Activated CD4-positive, alpha-beta memory T cell treated with anti-CD3 and anti-CD28 coated beads for 36 hours (primary cell): ENCODE data around the gene ANKRD6. TPM values are rescaled to one million over a fixed set of nuclear protein-coding genes. Genes with fewer than 3 reads are reported as not detected.

ENCODE experiments used
- CTCF ChIA-PET: fragments of 350-600 bp; sonication (Branson Sonifier 250); formaldehyde crosslinking; loops from one replicate; lab custom pipeline; 2021; ENCODE audit warnings: antibody characterized with exemption, inconsistent platforms; lab: Charles Lee
- POLR2A ChIA-PET: fragments of 350-600 bp; sonication (Branson Sonifier 250); formaldehyde crosslinking; loops from one replicate; lab custom pipeline; 2021; ENCODE audit warnings: antibody characterized with exemption; lab: Charles Lee
- DNase-seq: peaks from one replicate; pipeline ENCODE4 v3.0.0-alpha.2; 2020
- H3K27ac Mint-ChIP-seq: one replicate; pipeline ENCODE4 v1.8.0; 2021; ENCODE audit warnings: mixed read lengths
- H3K27me3 Mint-ChIP-seq: one replicate; pipeline ENCODE4 v1.8.0; 2021; ENCODE audit warnings: mixed read lengths
- H3K36me3 Mint-ChIP-seq: one replicate; pipeline ENCODE4 v1.8.0; 2021; ENCODE audit warnings: mixed read lengths
- H3K4me1 Mint-ChIP-seq: one replicate; pipeline ENCODE4 v1.8.0; 2021; ENCODE audit warnings: low read depth, mixed read lengths
- H3K4me3 Mint-ChIP-seq: one replicate; pipeline ENCODE4 v1.8.0; 2021; ENCODE audit warnings: mild to moderate bottlenecking, mixed read lengths
- H3K9me3 Mint-ChIP-seq: one replicate; pipeline ENCODE4 v1.8.0; 2021; ENCODE audit warnings: mixed read lengths
- intact Hi-C: fragments of 100-400 bp; cut with micrococcal nuclease; formaldehyde crosslinking; loops from one replicate; pipeline ENCODE4 v1.15.1; 2023
- total RNA-seq, 2 experiments: library from RNA; stranded (reverse); gene quantifications; one replicate each; pipeline ENCODE4 v1.2.3, GENCODE V29; 2021

Gene ANKRD6
- total RNA-seq, 2 experiments from 2014 or later = 3.1 to 4.0 TPM

DNA sequence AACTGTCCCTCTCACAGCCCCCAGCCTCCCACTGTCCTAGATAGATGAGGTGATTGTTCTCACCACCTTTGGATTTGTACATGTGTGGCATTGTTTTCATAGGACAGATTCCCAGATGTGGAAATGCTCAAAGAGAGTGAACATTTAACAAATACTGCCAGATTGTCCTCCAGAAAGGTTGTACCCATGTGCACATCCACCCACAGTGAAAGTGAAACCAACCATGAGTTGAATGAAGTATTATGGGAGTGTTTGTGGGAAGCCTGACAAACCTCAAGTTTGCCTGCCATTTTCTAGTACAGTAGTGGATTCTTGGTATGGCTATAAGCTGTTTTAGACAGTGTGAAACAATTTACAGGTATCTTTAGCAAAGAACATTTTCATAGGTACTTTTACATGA lies 42.7 kb downstream of the ANKRD6 start:
- H3K36me3 Mint-ChIP-seq = no peaks in the 10 kb centered on the region
- H3K27ac Mint-ChIP-seq = no peak overlapping the region
- CTCF ChIA-PET = interaction anchor here (1.0 kb wide), 1 partner anchor 14 kb away, joined by 3 read pairs; no protein-coding TSS in a partner anchor
- no peaks in the 10 kb centered on the region for H3K9me3 Mint-ChIP-seq
- DNase-seq = peak; percentile 37
- H3K27me3 Mint-ChIP-seq = no peaks in the 10 kb centered on the region
- H3K4me1 Mint-ChIP-seq = peaks cover 20% of the 10 kb centered on the region
- intact Hi-C loops = no loop called here
- H3K4me3 Mint-ChIP-seq = no peak overlapping the region
- POLR2A ChIA-PET = no interaction called here

DNA sequence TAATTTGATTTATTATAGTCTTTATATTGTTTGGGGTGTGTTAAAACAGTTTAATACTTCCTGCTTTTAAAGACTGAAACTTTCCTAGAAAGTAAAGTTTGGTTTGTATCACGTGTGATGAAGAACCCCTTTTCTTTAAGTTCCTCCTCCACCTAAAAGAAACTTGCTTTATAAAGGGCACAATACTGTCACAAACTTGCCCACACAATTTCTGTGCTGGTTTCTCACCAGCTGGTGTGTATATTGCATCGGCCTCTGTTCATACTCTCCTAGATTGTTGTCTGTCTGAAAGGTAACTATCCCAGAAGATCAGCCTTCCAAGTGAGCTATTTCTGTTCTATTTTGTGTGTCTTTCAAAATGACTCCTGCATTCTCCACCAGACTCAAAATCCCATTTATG lies 46.9 kb downstream of the ANKRD6 start:
- CTCF ChIA-PET = no interaction called here
- intact Hi-C loops = no loop called here
- no peak for DNase-seq
- Mint-ChIP-seq H3K27me3 (peaks cover 2% of the 10 kb centered on the region), H3K27ac (no peak overlapping the region), H3K36me3 (no peaks in the 10 kb centered on the region), H3K4me1 (peaks cover 9% of the 10 kb centered on the region), H3K9me3 (no peaks in the 10 kb centered on the region), H3K4me3 (no peak overlapping the region)
- POLR2A ChIA-PET = no interaction called here

DNA sequence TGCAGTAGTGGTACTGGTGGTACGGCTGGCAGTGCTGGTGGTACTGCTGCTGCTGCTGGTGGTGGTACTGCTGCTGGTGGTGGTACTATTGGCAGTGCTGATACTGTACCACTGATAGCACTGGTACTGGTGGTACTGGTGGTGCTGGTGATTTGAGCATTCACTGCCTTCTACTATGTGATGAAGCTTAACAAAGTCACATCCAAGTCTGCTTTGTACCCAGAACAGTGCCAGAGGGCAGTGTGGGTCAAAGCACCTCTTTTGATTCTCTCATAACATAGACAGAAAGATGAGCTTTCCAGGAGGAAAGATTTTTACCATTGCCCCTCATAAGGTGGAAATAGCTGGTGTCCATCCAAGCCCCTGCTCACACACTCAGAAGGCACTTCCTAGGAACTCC lies 48.7 kb downstream of the ANKRD6 start:
- no peak for DNase-seq
- ChIA-PET CTCF (interaction anchor here (1.2 kb wide), 1 partner anchor 29 kb away, joined by 3 read pairs; no protein-coding TSS in a partner anchor), POLR2A (no interaction called here)
- intact Hi-C loops = no loop called here
- H3K9me3 Mint-ChIP-seq = no peaks in the 10 kb centered on the region
- no peak overlapping the region for H3K27ac Mint-ChIP-seq
- H3K27me3 Mint-ChIP-seq = peaks cover 2% of the 10 kb centered on the region
- no peaks in the 10 kb centered on the region for H3K36me3 Mint-ChIP-seq
- H3K4me1 Mint-ChIP-seq = no peaks in the 10 kb centered on the region
- no peak overlapping the region for H3K4me3 Mint-ChIP-seq

DNA sequence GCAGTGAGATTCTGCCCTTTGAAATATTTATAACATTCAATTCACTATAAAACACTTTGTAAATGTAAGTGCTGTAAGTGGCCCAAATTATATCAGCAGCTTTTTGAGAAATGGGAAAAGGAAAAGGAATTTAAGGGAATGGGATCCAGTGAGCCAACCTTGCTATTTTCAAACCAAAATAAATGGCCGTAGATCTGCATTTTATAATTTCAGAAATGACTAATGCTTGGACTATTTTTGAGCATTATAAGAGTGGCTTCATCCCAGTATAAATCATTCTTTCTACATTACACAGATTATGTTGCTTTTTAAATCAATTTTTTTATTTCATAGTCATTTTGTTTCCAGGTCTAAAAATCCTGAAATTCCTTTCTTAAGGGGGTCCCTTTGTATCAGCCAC lies 49.2 kb downstream of the ANKRD6 start:
- intact Hi-C loops = no loop called here
- Mint-ChIP-seq H3K27me3 (peaks cover 2% of the 10 kb centered on the region), H3K4me1 (no peaks in the 10 kb centered on the region), H3K27ac (no peak overlapping the region), H3K36me3 (no peaks in the 10 kb centered on the region), H3K4me3 (no peak overlapping the region), H3K9me3 (no peaks in the 10 kb centered on the region)
- POLR2A ChIA-PET = no interaction called here
- DNase-seq = no peak
- CTCF ChIA-PET = interaction anchor here (1.2 kb wide), 1 partner anchor 28 kb away, joined by 3 read pairs; no protein-coding TSS in a partner anchor

DNA sequence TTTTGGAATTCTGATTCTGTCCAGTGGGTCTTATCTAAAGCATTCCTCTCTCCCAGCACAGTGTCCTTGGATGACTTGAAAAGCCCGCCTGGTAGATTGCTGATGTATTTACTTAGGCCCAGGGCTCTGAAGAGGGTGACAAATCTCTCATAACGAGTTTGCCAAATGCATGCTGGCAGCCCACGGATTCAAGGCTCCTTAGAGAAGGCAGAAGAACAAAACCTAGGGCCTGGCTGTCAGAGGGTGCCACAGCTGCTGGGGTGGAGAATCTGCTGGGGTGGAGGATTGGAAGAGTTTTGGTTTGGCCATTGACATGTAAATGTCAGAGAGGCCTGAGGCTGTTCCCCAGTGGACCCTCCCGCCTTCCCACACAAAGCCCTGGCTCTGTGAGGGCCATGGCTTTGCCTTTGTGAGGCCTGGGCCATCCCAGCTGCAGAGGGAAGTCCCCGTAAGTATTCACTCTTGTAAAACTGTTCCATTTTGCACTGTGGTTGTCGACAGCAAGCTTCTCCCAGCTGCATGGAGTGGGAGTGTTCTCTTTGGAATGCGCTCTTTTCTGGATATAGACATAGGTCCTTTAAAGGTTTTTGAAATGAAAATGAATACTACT lies 50.3 kb downstream of the ANKRD6 start:
- intact Hi-C loops = no loop called here
- Mint-ChIP-seq H3K4me1 (no peaks in the 10 kb centered on the region), H3K27ac (no peak overlapping the region), H3K4me3 (no peak overlapping the region), H3K36me3 (no peaks in the 10 kb centered on the region), H3K9me3 (no peaks in the 10 kb centered on the region), H3K27me3 (peaks cover 2% of the 10 kb centered on the region)
- ChIA-PET CTCF (no interaction called here), POLR2A (no interaction called here)
- DNase-seq = no peak

DNA sequence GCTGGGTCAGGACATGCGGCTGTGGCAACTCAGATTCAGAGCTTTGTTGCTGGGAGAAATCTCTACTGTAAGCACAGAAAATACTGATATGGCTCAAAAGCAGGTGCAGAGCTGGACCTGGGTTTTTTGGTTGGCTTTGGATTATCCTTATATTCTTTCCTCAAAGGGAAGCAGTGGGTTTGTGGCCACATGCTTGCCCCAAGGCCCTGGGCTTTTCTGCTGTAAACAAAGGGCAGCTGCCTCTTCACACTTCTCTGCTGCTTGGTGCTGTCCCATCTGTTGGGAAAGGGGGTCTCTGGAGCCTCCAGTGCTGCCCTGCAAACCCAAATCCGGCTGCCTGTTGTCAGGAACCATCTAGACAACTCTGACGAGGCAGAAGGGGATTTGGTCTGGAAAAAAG lies 52.4 kb downstream of the ANKRD6 start:
- CTCF ChIA-PET = no interaction called here

DNA sequence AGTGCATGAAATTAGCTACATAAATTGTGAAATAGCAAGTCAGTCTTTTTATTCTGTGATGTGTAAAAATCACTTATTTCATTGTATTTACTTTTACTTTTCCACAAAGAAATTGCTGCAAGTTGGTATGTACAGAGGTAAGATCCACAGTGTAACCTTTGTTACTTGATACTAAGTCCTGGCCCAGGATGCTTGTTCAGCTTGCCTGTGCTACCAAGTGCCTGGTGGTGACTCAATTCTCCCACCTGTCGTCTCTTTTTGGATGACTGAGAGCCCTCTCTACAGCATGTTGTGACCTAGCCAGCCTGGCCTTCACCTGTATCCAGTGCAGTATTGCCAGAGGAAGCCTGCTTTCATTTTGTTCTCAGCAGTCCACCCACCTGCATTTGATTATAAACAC lies 54.9 kb downstream of the ANKRD6 start:
- no peak overlapping the region for H3K27ac Mint-ChIP-seq
- ChIA-PET POLR2A (no interaction called here), CTCF (no interaction called here)
- H3K36me3 Mint-ChIP-seq = no peaks in the 10 kb centered on the region
- intact Hi-C loops = no loop called here
- H3K27me3 Mint-ChIP-seq = no peaks in the 10 kb centered on the region
- peak; percentile 29 for DNase-seq
- H3K4me1 Mint-ChIP-seq = no peaks in the 10 kb centered on the region
- no peaks in the 10 kb centered on the region for H3K9me3 Mint-ChIP-seq
- H3K4me3 Mint-ChIP-seq = no peak overlapping the region

More for the DNA sequence above, 52.4 kb downstream of the ANKRD6 start:
- Mint-ChIP-seq H3K27me3 (peaks cover 2% of the 10 kb centered on the region), H3K27ac (no peak overlapping the region), H3K4me1 (no peaks in the 10 kb centered on the region), H3K36me3 (no peaks in the 10 kb centered on the region), H3K9me3 (no peaks in the 10 kb centered on the region), H3K4me3 (no peak overlapping the region)
- intact Hi-C loops = no loop called here
- DNase-seq = no peak
- POLR2A ChIA-PET = no interaction called here

DNA sequence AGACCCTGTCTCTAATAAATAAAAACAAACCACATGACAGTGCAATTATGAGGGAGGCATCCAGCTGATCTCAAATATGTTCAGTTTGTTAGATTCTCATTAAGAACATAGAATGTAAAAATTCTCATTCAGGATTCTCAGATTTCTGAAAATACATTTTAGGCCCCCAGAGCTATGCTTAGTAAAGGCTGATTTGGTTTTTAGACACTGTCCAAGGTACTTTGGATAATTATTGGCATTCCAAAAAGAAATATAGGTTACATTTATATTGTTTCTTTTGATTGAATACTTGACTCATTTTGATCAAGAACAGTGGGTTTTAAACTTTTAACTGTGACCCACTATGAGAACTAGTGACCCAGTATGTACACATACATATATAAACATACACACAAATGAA lies 55.5 kb downstream of the ANKRD6 start:
- H3K27me3 Mint-ChIP-seq = no peaks in the 10 kb centered on the region
- H3K27ac Mint-ChIP-seq = no peak overlapping the region
- H3K4me1 Mint-ChIP-seq = no peaks in the 10 kb centered on the region
- ChIA-PET POLR2A (no interaction called here), CTCF (no interaction called here)
- intact Hi-C loops = no loop called here
- H3K4me3 Mint-ChIP-seq = no peak overlapping the region
- H3K9me3 Mint-ChIP-seq = no peaks in the 10 kb centered on the region
- no peak for DNase-seq
- no peaks in the 10 kb centered on the region for H3K36me3 Mint-ChIP-seq

DNA sequence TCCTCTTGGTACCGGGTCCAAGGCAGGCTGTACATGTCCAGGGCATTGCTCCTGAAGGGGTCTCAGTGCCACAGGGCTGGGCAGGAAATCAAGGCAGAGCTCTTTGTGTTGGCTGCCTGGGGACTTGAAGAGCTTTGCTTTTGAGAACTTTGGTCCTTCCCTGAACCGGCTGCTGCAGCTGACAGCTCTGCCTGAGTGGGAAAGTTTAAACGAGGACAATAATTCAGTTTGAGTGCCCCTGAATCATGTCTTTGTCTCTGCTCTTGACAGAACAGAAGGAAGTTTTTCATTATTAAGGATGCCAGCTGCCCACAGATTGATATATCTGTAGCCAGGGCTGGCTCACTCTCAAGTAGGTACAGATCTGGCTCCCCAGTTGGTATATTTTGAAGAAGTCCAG lies 56.1 kb downstream of the ANKRD6 start:
- H3K4me1 Mint-ChIP-seq = no peaks in the 10 kb centered on the region
- H3K27ac Mint-ChIP-seq = no peak overlapping the region
- no peaks in the 10 kb centered on the region for H3K27me3 Mint-ChIP-seq
- CTCF ChIA-PET = no interaction called here
- POLR2A ChIA-PET = no interaction called here
- no peaks in the 10 kb centered on the region for H3K9me3 Mint-ChIP-seq
- intact Hi-C loops = no loop called here
- no peaks in the 10 kb centered on the region for H3K36me3 Mint-ChIP-seq
- no peak overlapping the region for H3K4me3 Mint-ChIP-seq
- no peak for DNase-seq

DNA sequence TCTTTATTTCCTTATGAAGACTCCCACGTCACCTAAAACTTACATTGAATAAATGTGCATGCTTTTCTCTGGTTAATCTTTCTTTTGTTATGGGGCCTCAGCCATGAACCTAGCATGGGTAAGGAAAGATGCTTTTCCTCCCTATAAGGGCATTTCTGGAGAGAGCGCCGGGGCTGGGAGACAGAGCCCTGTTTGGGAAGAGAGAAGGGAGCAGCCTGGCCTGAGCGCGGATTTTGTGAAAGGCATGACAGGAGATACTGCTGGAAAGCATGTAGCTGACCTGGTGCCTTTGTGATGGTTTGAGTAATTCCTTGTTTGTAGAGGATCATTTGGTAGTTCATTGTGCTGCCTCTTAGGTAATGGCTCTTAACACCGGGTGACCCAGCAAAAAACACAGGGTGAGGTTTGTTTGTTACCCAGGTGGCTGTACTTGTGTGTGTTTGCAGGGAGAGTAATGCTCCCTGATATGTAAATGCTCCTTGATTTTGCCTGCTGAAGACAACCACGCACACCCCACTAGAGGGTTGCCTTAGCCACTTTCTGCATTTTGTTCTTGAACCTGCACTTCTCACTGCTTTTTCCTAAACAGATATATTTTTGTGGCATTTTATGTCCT lies 59.2 kb downstream of the ANKRD6 start:
- Mint-ChIP-seq H3K9me3 (no peaks in the 10 kb centered on the region), H3K27ac (no peak overlapping the region), H3K27me3 (peaks cover 2% of the 10 kb centered on the region), H3K4me1 (no peaks in the 10 kb centered on the region), H3K36me3 (no peaks in the 10 kb centered on the region), H3K4me3 (no peak overlapping the region)
- no peak for DNase-seq
- ChIA-PET POLR2A (no interaction called here), CTCF (no interaction called here)
- intact Hi-C loops = no loop called here

DNA sequence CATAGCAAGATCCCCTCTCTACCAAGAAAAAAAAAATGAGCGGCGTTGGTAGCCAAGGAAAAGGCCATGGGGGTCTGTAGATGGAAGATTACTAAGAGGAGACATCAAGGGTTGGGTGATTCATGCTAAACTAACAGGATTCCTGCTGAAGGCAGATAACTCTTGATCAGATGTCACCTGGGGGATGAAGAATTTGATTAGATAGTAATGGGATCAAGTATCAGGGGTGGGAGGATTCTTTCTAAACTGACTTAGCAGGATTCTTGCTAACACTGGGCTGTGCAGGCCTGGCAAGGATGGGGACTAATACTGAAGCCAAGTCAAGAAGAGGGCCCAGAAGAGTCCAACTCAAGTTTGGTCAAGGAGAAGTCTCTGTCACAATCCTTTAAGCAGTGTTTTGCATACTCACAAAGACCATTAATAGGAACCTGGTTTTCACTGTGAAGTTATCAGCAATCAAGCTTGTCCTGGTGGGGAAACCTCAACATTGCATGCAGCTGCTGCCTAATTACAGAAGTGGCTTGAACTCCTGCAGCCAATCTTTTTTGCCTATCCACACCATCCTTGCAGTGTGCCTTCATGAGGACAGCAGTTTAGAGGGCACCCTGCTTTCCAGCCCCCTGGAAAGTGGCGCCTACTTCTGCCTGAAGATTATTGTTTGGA lies 61.3 kb downstream of the ANKRD6 start:
- no peak for DNase-seq
- Mint-ChIP-seq H3K27me3 (peaks cover 2% of the 10 kb centered on the region), H3K9me3 (no peaks in the 10 kb centered on the region), H3K36me3 (no peaks in the 10 kb centered on the region), H3K4me1 (no peaks in the 10 kb centered on the region), H3K4me3 (no peak overlapping the region), H3K27ac (no peak overlapping the region)
- ChIA-PET CTCF (no interaction called here), POLR2A (no interaction called here)
- intact Hi-C loops = no loop called here

DNA sequence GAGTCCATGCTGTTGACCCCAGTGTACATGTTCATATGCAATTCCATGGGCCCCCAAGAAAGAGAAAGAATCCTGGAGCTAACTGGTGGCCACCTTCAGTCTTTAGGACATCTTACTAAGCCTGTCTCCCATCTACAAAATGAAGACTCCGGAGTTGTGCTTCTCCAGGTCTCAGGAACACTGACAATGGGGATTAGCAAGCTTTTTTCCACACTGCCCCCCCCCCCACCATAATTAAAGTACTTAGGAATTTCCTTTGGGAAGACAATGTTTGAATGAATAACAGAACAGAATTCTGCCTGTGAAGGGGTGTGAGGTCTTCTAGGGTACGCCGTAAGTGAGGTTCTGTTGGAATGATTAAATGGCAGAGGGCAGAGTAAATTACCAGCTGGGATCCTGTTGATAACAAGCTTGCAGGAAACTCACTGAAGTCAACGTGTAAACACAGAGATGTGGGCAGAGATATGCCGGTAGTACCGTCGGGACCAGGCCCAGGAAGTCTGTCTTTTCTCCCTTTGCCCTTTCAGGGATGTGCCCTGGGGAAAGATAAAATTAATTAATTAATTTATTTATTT lies 63.1 kb downstream of the ANKRD6 start:
- Mint-ChIP-seq H3K9me3 (no peaks in the 10 kb centered on the region), H3K4me1 (no peaks in the 10 kb centered on the region), H3K36me3 (no peaks in the 10 kb centered on the region), H3K4me3 (no peak overlapping the region), H3K27me3 (peaks cover 2% of the 10 kb centered on the region), H3K27ac (no peak overlapping the region)
- CTCF ChIA-PET = interaction anchor here (0.7 kb wide), 1 partner anchor 39 kb away, joined by 4 read pairs; no protein-coding TSS in a partner anchor
- intact Hi-C loops = no loop called here
- DNase-seq = no peak
- POLR2A ChIA-PET = no interaction called here
